ENCODE measurements around the gene INPPL1.
"Not testable (repeated sequence)": the region's sequence is repeated elsewhere in the genome, so short reads cannot be mapped to it uniquely, and the experiment has no call there.

INPPL1 gene, protein sequence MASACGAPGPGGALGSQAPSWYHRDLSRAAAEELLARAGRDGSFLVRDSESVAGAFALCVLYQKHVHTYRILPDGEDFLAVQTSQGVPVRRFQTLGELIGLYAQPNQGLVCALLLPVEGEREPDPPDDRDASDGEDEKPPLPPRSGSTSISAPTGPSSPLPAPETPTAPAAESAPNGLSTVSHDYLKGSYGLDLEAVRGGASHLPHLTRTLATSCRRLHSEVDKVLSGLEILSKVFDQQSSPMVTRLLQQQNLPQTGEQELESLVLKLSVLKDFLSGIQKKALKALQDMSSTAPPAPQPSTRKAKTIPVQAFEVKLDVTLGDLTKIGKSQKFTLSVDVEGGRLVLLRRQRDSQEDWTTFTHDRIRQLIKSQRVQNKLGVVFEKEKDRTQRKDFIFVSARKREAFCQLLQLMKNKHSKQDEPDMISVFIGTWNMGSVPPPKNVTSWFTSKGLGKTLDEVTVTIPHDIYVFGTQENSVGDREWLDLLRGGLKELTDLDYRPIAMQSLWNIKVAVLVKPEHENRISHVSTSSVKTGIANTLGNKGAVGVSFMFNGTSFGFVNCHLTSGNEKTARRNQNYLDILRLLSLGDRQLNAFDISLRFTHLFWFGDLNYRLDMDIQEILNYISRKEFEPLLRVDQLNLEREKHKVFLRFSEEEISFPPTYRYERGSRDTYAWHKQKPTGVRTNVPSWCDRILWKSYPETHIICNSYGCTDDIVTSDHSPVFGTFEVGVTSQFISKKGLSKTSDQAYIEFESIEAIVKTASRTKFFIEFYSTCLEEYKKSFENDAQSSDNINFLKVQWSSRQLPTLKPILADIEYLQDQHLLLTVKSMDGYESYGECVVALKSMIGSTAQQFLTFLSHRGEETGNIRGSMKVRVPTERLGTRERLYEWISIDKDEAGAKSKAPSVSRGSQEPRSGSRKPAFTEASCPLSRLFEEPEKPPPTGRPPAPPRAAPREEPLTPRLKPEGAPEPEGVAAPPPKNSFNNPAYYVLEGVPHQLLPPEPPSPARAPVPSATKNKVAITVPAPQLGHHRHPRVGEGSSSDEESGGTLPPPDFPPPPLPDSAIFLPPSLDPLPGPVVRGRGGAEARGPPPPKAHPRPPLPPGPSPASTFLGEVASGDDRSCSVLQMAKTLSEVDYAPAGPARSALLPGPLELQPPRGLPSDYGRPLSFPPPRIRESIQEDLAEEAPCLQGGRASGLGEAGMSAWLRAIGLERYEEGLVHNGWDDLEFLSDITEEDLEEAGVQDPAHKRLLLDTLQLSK

DNA sequence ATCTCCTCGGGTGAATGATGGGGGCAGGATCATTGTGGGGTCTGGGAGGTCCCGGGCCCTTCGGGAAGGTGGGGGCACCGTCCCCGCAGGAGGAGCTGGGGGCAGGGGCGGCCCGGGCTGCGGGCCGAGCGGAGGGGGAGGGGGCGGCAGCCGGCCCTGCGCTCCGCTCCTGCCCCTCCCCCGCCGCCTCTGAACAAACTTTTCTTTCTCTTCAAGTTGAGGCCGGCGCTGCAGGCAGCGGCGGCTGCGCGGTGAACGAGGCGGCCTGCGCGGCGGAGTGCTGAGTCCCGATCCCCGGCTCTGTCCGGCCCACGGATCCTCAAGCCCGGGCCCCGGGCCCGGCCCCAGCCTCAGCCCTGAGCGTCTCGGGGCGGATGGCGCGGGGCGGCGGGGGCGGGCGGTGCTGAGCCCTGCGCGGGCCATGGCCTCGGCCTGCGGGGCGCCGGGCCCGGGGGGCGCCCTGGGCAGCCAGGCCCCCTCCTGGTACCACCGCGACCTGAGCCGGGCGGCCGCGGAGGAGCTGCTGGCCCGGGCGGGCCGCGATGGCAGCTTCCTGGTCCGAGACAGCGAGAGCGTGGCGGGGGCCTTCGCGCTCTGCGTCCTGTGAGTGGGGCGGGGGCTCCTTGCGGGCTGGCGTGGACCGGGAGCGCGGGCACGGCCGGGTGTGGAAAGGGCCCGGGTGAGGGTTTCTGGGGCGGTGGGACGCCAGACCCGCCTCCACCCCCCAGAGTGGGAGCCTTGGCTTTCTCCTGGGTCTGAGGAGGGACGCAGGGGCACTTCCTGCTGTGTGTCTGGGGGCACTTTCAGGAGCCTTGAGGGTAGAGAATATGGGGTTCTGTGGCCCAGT, at the start of gene INPPL1:
Gene INPPL1 (plus strand): TSS at position 204 of the 847 bp plus-strand sequence. CDS start 218 bp downstream, at position 422.
- DNase-seq: no peak

DNA sequence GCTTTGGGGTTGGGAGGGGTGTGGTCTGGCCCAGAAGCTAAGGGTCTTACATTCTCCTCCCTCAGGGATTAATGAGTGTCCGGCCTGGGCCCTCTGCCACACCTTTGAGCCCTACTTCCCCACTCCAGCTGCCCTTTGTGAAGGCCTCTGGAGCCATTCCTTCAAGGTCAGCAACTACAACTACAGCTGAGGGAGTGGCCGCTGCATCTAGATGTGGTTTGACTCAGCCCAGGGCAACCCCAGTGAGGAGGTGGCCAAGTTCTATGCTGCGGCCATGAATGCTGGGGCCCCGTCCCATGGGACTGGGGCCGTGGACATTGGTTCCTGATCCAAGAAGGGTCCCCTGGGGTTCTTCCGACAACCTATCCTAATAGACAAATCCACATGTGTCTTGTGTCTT, 46.9 kb upstream of the INPPL1 start:
- no peak for DNase-seq

DNA sequence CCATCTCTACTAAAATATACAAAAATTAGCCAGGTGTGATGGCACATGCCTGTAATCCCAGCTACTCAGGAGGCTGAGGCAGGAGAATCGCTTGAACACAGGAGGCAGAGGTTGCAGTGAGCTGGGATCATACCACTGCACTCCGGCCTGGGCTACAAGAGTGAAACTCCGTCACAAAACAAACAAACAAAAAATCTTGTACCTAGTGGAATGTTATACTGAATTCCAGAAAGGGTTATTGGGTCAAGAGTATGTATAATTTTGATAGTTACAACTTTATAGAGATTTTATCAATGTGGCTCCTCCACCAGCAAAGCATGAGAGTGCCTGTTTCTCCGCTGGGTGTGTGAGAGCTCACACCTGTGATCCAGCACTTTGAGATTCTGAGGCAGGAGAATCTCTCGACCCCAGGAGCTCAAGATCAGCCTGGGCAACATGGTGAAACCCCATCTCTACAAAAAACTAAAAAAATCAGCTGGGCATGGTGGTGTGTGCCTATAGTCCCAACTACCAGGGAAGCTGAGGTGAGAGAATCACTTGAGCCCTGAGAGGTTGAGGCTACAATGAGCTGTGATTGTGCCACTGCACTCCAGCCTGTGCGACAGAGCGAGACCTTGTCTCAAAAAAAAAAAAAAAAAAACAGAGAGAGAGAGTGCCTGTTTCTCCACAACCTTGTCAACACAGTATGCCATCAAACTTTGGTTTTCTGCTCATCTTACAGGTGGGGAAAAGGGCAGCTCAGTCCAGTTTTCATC, 45.3 kb upstream of the INPPL1 start:
- no peak for DNase-seq

DNA sequence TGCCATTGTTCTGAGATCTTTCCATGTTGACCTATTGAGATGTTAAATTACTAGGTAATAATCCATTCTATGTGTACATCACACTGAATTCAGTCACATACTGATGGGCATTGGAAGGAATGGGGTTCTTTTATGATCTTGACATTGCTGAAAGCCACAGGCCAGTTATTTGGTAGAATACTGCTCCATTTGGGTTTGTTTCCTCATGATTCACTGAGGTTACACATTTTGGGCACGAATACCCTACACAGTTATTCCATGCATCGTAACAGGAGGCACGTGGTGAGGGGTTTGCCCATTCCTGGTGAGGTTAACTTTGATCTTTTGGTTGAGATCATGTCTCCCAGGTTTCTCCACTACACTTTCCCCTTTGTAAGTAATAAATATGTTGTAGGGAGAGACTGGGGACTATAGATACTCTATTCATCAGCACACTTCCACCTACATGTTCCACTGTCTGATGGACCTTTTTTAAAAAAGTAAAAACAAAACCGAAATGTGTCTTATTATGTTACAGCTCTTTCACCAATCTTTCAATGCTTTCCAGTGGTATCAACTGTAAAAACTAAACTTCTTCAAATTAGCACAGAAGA, 44.7 kb upstream of the INPPL1 start:
- DNase-seq: no peak

DNA sequence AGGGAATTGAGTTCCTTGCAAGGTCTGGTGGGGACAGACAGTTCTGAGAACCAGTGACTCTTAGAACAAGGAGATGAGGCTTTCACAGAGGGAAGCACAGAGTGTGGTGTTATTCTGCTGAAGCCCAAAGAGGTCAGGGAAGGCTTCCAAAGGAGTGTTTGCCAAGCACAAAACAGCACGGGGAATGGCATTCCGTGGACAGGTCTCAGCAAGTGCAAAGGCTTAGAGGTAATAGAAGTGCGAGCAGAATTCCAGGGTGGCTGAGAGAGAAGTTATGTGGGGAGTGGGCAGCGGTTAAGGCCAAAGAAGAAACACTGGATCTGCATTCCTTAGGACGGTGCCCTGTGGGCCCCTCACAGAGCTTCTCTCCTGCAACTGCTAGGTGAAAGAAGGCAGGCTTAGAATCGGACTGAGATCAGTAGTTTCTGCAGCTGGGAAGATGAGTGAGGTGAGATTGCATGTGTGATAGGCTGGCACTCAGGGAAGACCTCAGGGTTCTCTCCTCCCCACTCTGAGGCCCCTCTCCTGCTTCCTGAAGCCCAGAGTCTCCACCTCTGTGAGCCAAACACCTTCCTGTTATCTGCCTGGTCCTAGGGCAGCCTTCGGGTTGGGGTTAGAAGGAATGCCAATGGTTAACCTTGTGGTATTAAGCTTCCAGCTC, 43.5 kb upstream of the INPPL1 start:
- not testable (repeated sequence) for DNase-seq

DNA sequence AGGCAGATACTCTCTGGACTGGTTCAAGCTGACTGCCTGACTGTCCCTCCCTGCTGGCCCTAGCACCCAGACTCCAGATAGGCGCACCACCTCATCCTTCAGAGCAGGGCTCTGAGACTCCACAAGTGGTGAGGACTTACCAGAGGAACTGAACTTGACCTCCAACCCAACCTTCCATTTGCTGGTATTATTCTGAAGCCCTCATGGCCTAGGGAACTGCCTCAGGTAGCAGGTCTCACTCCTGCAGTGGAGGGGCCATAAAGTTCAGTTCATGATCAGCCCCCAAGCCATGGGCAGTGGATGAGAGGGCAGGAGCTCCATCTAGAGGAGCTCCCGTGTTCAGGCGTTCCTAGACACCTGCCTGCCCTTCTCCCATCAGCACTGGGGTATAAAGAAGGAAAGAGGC, 43.0 kb upstream of the INPPL1 start:
- not testable (repeated sequence) for DNase-seq

DNA sequence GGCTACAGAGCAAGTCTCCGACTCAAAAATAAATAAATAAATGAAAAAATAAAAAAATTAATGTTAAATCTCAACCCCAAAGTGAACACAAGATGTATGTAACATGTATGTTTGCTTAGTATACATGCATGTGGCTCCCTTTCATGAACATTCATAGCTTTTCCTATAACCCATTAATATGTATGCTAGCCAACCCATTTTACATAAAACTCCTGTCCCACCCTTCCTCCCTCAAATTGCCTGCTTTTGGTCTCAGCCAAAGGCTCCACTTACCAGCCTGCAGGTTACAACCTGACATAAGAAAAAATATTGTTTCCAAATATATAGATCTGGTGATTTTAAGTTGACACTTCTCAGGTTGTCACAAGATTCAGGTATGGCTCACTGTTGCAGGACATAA, 36.3 kb upstream of the INPPL1 start:
- DNase-seq: no peak

DNA sequence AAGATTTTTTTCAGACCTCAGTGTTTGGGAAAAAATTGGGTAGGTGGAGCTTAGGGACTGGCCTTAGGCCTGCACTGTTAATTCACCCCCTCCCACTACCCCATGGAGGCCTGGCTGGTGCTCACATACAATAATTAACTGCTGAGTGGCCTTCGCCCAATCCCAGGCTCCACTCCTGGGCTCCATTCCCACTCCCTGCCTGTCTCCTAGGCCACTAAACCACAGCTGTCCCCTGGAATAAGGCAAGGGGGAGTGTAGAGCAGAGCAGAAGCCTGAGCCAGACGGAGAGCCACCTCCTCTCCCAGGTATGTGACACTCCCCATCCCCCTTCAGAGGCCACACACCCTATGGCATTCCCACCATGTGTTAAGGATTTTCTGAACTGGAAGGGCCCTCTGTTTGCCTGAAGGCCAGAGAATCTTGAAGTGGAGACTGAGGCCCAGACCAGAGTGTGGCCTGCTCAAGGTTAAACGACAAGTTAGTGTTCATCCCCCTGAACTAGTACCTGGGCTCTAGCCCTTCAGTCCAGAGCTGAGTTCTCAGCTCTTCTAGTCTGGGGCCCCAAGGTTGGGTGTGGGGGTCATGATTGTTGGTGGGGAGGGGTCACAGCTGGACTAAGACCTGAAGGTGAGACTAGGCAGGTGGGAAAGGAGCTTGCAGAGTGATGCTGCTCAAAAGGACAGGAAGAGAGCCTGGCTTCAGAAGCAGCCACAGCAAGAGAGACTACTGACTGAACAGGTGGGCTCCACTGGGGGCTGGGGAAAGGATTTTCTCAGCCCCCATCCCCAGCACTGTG, 34.9 kb upstream of the INPPL1 start:
- DNase-seq: no peak

DNA sequence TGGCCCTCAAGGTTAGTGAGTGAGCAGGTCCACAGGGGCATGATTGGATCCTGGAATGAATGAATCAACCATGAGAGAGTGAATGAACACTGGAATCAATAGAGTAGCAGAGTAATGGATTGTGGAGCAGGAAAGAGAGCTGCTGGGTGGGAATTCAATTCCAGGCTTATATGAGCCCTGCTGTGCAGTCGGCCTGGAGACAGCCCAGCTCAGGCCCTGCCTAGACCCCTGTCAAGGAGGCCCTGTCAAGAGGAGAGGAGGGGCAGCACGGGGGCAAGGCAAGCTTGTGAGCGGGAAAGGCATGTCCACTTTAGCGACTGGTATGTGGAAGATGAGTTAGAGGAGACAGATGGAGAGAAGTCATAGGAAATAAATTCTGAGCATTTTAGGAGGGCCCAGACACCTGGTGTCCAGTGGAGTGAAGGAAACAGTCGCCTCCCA, 33.9 kb upstream of the INPPL1 start:
- no peak for DNase-seq

DNA sequence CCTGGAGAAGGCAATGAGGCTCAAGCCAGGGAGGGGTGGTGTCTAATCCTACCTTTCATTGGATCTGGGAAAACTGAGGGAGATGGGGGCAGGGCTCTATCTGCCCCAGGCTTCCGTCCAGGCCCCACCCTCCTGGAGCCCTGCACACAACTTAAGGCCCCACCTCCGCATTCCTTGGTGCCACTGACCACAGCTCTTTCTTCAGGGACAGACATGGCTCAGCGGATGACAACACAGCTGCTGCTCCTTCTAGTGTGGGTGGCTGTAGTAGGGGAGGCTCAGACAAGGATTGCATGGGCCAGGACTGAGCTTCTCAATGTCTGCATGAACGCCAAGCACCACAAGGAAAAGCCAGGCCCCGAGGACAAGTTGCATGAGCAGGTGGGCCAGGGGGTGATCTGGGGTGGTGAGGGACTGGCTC, 32.6 kb upstream of the INPPL1 start, which contains the start of gene FOLR1:
Gene FOLR1 (plus strand): TSS at position 180 of the 421 bp plus-strand sequence. CDS start 34 bp downstream, at position 214.
- DNase-seq: no peak

DNA sequence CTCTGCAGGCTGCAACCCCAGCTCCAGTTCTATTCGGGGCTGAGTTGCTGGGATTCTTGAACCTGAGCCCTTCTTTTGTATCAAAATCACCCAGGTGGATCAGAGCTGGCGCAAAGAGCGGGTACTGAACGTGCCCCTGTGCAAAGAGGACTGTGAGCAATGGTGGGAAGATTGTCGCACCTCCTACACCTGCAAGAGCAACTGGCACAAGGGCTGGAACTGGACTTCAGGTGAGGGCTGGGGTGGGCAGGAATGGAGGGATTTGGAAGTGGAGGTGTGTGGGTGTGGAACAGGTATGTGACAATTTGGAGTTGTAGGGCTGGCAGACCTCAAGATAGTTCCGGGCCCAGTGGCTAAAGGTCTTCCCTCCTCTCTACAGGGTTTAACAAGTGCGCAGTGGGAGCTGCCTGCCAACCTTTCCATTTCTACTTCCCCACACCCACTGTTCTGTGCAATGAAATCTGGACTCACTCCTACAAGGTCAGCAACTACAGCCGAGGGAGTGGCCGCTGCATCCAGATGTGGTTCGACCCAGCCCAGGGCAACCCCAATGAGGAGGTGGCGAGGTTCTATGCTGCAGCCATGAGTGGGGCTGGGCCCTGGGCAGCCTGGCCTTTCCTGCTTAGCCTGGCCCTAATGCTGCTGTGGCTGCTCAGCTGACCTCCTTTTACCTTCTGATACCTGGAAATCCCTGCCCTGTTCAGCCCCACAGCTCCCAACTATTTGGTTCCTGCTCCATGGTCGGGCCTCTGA, 28.9 kb upstream of the INPPL1 start:
- no peak for DNase-seq

DNA sequence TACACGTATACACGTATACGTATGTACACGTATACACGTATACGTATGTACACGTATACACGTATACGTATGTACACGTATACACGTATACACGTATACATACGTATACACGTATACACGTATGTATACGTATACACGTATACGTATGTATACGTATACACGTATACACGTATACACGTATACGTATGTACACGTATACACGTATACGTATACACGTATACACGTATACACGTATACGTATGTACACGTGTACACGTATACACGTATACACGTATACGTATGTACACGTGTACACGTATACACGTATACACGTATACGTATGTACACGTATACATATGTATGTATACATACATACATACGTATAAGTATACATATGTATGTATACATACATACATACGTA, 23.1 kb upstream of the INPPL1 start:
- DNase-seq: not testable (repeated sequence)

DNA sequence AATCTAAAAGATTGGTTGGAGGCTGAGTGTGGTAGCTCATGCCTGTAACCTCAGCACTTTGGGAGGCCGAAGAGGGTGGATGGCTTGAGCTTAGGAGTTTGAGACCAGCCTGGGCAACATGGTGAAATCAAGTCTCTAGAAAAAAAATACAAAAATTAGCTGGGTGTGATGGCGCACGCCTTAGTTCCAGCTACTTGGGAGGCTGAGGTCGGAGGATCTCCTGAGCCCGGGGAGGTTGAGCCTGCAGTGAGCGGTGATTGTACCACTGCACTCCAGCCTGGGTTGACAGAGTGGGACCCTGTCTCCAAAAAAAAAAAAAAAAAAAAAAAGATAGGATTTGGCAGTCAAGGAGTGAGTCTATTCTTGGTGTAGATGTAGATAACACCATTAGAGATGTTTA, 22.0 kb upstream of the INPPL1 start:
- DNase-seq: no peak

DNA sequence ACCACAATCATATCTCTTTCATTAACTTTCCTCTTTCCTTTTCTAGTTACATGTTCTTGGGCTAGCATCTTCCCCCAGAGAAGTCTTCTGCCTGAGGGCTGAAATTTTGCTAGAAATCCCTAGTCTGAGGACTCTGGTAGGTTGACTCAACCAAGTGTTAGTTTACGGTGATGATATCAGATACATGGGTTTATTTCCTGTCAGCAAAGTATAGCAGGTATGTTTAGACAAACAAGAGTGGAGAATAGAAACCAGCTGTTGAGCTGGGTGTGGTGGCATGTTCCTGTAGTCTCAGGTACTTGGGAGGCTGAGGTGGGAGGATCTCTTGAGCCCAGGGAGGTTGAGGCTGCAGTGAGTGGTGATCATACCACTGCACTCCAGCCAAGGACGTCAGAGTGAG, 21.4 kb upstream of the INPPL1 start:
- DNase-seq: no peak

DNA sequence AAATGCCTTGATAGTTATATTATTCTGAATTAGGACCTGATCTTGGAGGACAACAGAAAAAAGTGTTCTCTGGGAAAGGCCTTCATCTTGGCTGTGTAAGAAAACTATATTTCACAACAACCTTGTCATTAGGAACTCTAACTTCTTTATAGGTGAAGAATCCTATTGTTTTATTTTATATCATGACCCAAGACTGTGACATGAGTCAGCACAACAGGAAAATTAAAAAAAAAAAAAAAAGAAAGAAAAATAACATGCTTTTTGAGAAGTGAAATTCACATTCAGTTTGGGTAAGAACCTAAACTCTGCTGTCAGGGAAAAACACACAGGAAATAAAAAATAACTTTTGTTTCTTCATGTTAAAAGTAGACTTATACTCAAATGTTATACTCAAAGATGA, 19.7 kb upstream of the INPPL1 start:
- no peak for DNase-seq

DNA sequence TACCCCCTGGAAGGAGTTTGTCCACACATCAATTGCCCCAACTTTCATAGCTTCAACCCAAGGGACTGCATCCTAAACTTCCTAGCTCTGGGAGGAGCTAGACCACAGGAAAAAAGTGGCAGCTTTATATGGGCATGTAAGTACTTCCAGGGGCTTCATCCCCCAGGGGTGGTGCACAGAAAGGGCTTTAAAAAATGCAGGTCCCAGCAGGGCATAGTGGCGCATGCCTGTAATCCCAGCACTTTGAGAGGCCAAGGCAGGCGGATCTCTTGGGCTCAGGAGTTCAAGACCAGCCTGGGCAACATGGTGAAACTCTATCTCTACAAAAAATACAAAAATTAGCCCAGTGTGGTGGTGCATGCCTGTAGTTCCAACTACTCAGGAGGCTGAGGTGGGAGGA, 17.8 kb upstream of the INPPL1 start:
- DNase-seq: not testable (repeated sequence)

DNA sequence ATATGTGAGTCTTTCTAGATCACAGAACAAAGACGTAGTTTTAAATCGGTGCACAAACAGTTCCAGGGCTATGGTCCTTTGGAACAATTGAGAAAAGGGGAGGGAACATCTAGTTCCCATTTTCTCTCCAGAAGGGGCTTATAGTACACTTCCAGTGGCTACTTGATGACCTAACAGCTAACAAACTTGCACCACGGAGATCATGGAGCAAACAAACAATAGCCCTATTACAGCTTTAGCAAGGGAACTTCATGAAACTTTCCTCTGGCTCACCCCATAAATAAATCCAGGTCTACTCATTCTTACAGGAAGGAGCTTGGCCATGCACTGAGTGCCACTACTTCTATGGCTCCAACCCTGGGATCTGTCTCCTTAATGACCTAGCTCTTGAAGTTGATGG, 16.3 kb upstream of the INPPL1 start:
- DNase-seq: no peak

DNA sequence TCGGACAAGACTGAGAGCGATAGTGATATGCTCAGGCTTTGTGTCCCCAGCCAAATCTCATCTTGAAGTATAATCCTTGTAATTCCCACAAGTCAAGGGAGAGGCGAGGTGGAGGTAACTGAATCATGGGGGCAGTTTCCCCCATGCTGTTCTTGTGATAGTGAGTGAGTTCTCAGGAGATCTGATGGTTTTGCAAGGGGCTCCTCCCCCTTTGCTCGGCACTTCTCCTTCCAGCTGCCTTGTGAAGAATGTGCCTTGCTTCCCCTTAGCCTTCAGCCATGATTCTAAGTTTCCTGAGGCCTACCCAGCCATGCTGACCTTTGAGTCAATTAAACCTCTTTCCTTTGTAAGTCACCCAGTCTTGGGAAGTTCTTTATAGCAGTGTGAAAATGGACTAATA, 15.5 kb upstream of the INPPL1 start:
- no peak for DNase-seq

DNA sequence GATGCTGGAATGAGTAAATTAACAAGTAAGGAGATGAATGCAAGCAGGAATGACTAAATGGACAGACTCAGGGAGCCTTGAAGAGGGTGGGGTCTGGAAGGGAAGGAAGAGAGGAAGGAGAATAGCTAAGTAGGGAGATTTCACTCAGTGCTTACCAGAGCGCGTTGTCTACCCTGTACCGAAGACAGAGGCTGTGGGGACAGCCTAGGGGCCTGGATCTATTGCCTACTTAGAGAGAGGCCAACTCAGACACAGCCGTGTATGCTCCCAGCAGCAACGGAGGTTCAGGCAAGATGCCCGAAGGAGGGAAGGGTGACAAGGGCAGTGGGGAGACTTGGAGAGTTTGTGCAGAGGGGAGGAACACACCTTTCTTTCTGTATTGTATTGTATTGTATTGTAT, 7.9 kb upstream of the INPPL1 start, which contains the start of gene FOLR2:
Gene FOLR2 (plus strand): TSS at position 157 of the 400 bp plus-strand sequence. CDS start 1,791 bp downstream, outside the sequence.
- no peak for DNase-seq

Data from NCI-H2107 (cell line).